WTC11 (cell line): ENCODE data around the gene MYBPHL. TPM values are rescaled to one million over a fixed set of nuclear protein-coding genes. Genes with fewer than 3 reads are reported as not detected.

Experiments
- ATAC-seq: fragments of 200-7000 bp; cut with Tn5 transposase; 2 replicates; pipeline ENCODE4 v1.10.0; 2021; ENCODE audit warnings: mild to moderate bottlenecking, moderate library complexity
- CTCF ChIA-PET: fragments of 300-600 bp; sonication (Branson Sonifier 250); formaldehyde crosslinking; loops from one replicate; lab custom pipeline; 2021; ENCODE audit warnings: antibody characterized with exemption; lab: Charles Lee
- POLR2A ChIA-PET: fragments of 350-600 bp; sonication (Branson Sonifier 250); formaldehyde crosslinking; loops from one replicate; lab custom pipeline; 2021; ENCODE audit warnings: antibody characterized with exemption; lab: Charles Lee
- DNase-seq: peaks from one replicate; pipeline ENCODE4 v3.0.0; 2021; ENCODE audit warnings: low spot score
- H3K27ac Mint-ChIP-seq: 2 replicates; pipeline ENCODE4 v1.8.0; 2021; ENCODE audit warnings: mixed read lengths
- H3K27me3 Mint-ChIP-seq: 2 replicates; pipeline ENCODE4 v1.8.0; 2021; ENCODE audit warnings: low read depth, mild to moderate bottlenecking, moderate library complexity, mixed read lengths
- H3K36me3 Mint-ChIP-seq: 2 replicates; pipeline ENCODE4 v1.8.0; 2021; ENCODE audit warnings: mixed read lengths
- H3K4me1 Mint-ChIP-seq: 2 replicates; pipeline ENCODE4 v1.8.0; 2022; ENCODE audit warnings: mixed read lengths
- H3K4me3 Mint-ChIP-seq: 2 replicates; pipeline ENCODE4 v1.8.0; 2021; ENCODE audit warnings: mild to moderate bottlenecking, moderate library complexity, mixed read lengths
- H3K9me3 Mint-ChIP-seq: 2 replicates; pipeline ENCODE4 v1.8.0; 2021; ENCODE audit warnings: mixed read lengths
- ARID4B ChIP-seq: sonication (generic); formaldehyde crosslinking; IDR thresholded peaks from 2 replicates; pipeline ENCODE4 v1.8.0; 2023; ENCODE audit warnings: missing genetic modification reagents, mild to moderate bottlenecking, borderline replicate concordance
- CBFB ChIP-seq: sonication (generic); formaldehyde crosslinking; IDR thresholded peaks from 2 replicates; pipeline ENCODE4 v1.8.1; 2022; ENCODE audit warnings: mild to moderate bottlenecking, low read depth, missing genetic modification reagents
- CREM ChIP-seq: sonication (generic); formaldehyde crosslinking; IDR thresholded peaks from 2 replicates; pipeline ENCODE4 v1.8.1; 2022; ENCODE audit warnings: mild to moderate bottlenecking, missing genetic modification reagents, moderate library complexity
- E2F1 ChIP-seq: sonication (generic); formaldehyde crosslinking; IDR thresholded peaks from 2 replicates; pipeline ENCODE4 v1.8.0; 2022; ENCODE audit warnings: mild to moderate bottlenecking, missing genetic modification reagents
- ELF4 ChIP-seq: sonication (generic); formaldehyde crosslinking; IDR thresholded peaks from 2 replicates; pipeline ENCODE4 v1.8.1; 2022; ENCODE audit warnings: low read depth, mild to moderate bottlenecking, moderate library complexity, missing genetic modification reagents
- ESRRA ChIP-seq: sonication (generic); formaldehyde crosslinking; IDR thresholded peaks from 2 replicates; pipeline ENCODE4 v1.8.1; 2022; ENCODE audit warnings: mild to moderate bottlenecking, missing genetic modification reagents, borderline replicate concordance
- ETV6 ChIP-seq: sonication (generic); formaldehyde crosslinking; IDR thresholded peaks from 2 replicates; pipeline ENCODE4 v1.8.1; 2022; ENCODE audit warnings: mild to moderate bottlenecking, missing genetic modification reagents
- HMGA2 ChIP-seq: fragments of 250-450 bp; sonication (Bioruptor Pico); IDR thresholded peaks from 2 replicates; pipeline ENCODE4 v1.4.0; 2021; ENCODE audit warnings: mild to moderate bottlenecking, moderate library complexity
- HMGXB4 ChIP-seq: sonication (generic); formaldehyde crosslinking; IDR thresholded peaks from 2 replicates; pipeline ENCODE4 v1.8.1; 2023; ENCODE audit warnings: mild to moderate bottlenecking, moderate library complexity, missing genetic modification reagents
- JAZF1 ChIP-seq: fragments of 250-450 bp; sonication (Bioruptor Pico); IDR thresholded peaks from 2 replicates; pipeline ENCODE4 v1.9.0; 2021; ENCODE audit warnings: moderate library complexity, mild to moderate bottlenecking, inconsistent platforms
- JUN ChIP-seq: sonication (generic); formaldehyde crosslinking; IDR thresholded peaks from 2 replicates; pipeline ENCODE4 v1.8.0; 2023; ENCODE audit warnings: mild to moderate bottlenecking, missing genetic modification reagents
- NR2C2 ChIP-seq: sonication (generic); formaldehyde crosslinking; IDR thresholded peaks from 2 replicates; pipeline ENCODE4 v1.8.0; 2022; ENCODE audit warnings: mild to moderate bottlenecking, missing genetic modification reagents
- OVOL2 ChIP-seq: fragments of 250-450 bp; sonication (Bioruptor Pico); IDR thresholded peaks from 2 replicates; pipeline ENCODE4 v1.9.0; 2021; ENCODE audit warnings: mild to moderate bottlenecking, borderline replicate concordance
- SOX15 ChIP-seq: fragments of 250-450 bp; sonication (Bioruptor Pico); IDR thresholded peaks from 2 replicates; pipeline ENCODE4 v1.9.0; 2021; ENCODE audit warnings: mild to moderate bottlenecking
- TEAD1 ChIP-seq: sonication (generic); formaldehyde crosslinking; IDR thresholded peaks from 2 replicates; pipeline ENCODE4 v1.8.0; 2022; ENCODE audit warnings: mild to moderate bottlenecking, missing genetic modification reagents
- TEAD4 ChIP-seq: sonication (generic); formaldehyde crosslinking; IDR thresholded peaks from 2 replicates; pipeline ENCODE4 v1.8.0; 2022; ENCODE audit warnings: mild to moderate bottlenecking, missing genetic modification reagents
- TP53 ChIP-seq: sonication (generic); formaldehyde crosslinking; IDR thresholded peaks from 2 replicates; pipeline ENCODE4 v1.8.1; 2023; ENCODE audit warnings: mild to moderate bottlenecking, missing genetic modification reagents
- USF2 ChIP-seq: sonication (generic); formaldehyde crosslinking; IDR thresholded peaks from 2 replicates; pipeline ENCODE4 v1.8.1; 2023; ENCODE audit warnings: mild to moderate bottlenecking, missing genetic modification reagents, moderate library complexity
- ZNF121 ChIP-seq: sonication (generic); formaldehyde crosslinking; IDR thresholded peaks from 2 replicates; pipeline ENCODE4 v1.8.0; 2023; ENCODE audit warnings: missing genetic modification reagents
- ZNF138 ChIP-seq: sonication (generic); formaldehyde crosslinking; conservative IDR thresholded peaks from 2 replicates; pipeline ENCODE4 v1.8.1; 2022; ENCODE audit warnings: mild to moderate bottlenecking, moderate library complexity, missing genetic modification reagents
- ZNF263 ChIP-seq: sonication (generic); formaldehyde crosslinking; IDR thresholded peaks from 2 replicates; pipeline ENCODE4 v1.8.1; 2022; ENCODE audit warnings: low read depth, mild to moderate bottlenecking, moderate library complexity, missing genetic modification reagents
- ZNF281 ChIP-seq: sonication (generic); formaldehyde crosslinking; IDR thresholded peaks from 2 replicates; pipeline ENCODE4 v1.8.0; 2023; ENCODE audit warnings: mild to moderate bottlenecking, missing genetic modification reagents
- ZNF317 ChIP-seq: sonication (generic); formaldehyde crosslinking; IDR thresholded peaks from 2 replicates; pipeline ENCODE4 v1.8.1; 2023; ENCODE audit warnings: low read depth, mild to moderate bottlenecking, moderate library complexity, missing genetic modification reagents, borderline replicate concordance
- ZNF416 ChIP-seq: fragments of 250-450 bp; sonication (Bioruptor Pico); IDR thresholded peaks from 2 replicates; pipeline ENCODE4 v1.9.0; 2021; ENCODE audit warnings: mild to moderate bottlenecking, inconsistent platforms
- ZNF423 ChIP-seq: fragments of 250-450 bp; sonication (Bioruptor Pico); IDR thresholded peaks from 2 replicates; pipeline ENCODE4 v2.1.2; 2022; ENCODE audit warnings: mild to moderate bottlenecking, moderate library complexity
- total RNA-seq: library from RNA; stranded (reverse); gene quantifications from 3 replicates; pipeline ENCODE4 v1.2.3, GENCODE V29; 2021

MYBPHL gene
- total RNA-seq, 1 experiment from 2014 or later = 1.2 TPM

- TF ChIP-seq ARID4B (CRISPR knock-in tag) = no peak
Observed at GRCh38 chr1:109264379-109264755, 42.4 kb downstream of the MYBPHL start (continued).

GRCh38 chr1:109263597-109264378 lies 43.0 kb downstream of the MYBPHL start:
- CTCF ChIA-PET = interaction anchor here (0.5 to 2.7 kb wide), 30 partner anchors 9 to 274 kb away, joined by 3 to 35 read pairs (median 4); partner anchors contain the start of genes CELSR2, CYB561D1, MYBPHL and PSMA5
- TF ChIP-seq CREM (CRISPR knock-in tag) = peak; percentile 55; the same call in 1 of the 2 replicates
- TF ChIP-seq ETV6 (CRISPR knock-in tag) = peak; percentile 94
- TF ChIP-seq E2F1 (CRISPR knock-in tag) = peak; percentile 90
- no peak for TF ChIP-seq OVOL2 (CRISPR knock-in tag)
- TF ChIP-seq TEAD1 = peak; percentile 88
- TF ChIP-seq ELF4 (CRISPR knock-in tag) = no peak
- TF ChIP-seq TEAD4 (CRISPR knock-in tag) = 0 out of 2 replicates have a peak, but pooled peaks have one; percentile 49
- TF ChIP-seq HMGA2 (CRISPR knock-in tag) = no peak
- TF ChIP-seq ZNF317 (CRISPR knock-in tag) = no peak
- TF ChIP-seq USF2 (CRISPR knock-in tag) = no peak
- TF ChIP-seq ZNF423 (CRISPR knock-in tag) = no peak
- TF ChIP-seq ZNF263 (CRISPR knock-in tag) = no peak
- TF ChIP-seq JUN (CRISPR knock-in tag) = no peak; the same call in 1 of the 2 replicates
- peak; percentile 99 for TF ChIP-seq HMGXB4 (CRISPR knock-in tag)
- no peak for TF ChIP-seq TP53
- TF ChIP-seq ESRRA (CRISPR knock-in tag) = no peak; the same call in 1 of the 2 replicates
- no peak for TF ChIP-seq SOX15 (CRISPR knock-in tag)
- peak; percentile 83 for TF ChIP-seq ZNF121 (CRISPR knock-in tag)
- TF ChIP-seq ZNF416 (CRISPR knock-in tag) = no peak
- TF ChIP-seq CBFB = no peak
- peak; percentile 86 for TF ChIP-seq ZNF281
- TF ChIP-seq ZNF138 (CRISPR knock-in tag) = no peak
- TF ChIP-seq JAZF1 (CRISPR knock-in tag) = no peak
- TF ChIP-seq NR2C2 (CRISPR knock-in tag) = peak; percentile 64

More at GRCh38 chr1:109263597-109264378, 43.0 kb downstream of the MYBPHL start:
- H3K27ac Mint-ChIP-seq = no peak overlapping the region
- H3K4me1 Mint-ChIP-seq = peaks cover 21% of the 10 kb centered on the region
- H3K4me3 Mint-ChIP-seq = no peak overlapping the region
- H3K36me3 Mint-ChIP-seq = peaks cover 3% of the 10 kb centered on the region; the same call in 1 of the 2 replicates
- POLR2A ChIA-PET = interaction anchor here (0.6 to 1.0 kb wide), 2 partner anchors 22 to 63 kb away, joined by 3 read pairs; no protein-coding TSS in a partner anchor
- ATAC-seq = peak; percentile 93
- no peaks in the 10 kb centered on the region for H3K27me3 Mint-ChIP-seq
- no peaks in the 10 kb centered on the region for H3K9me3 Mint-ChIP-seq
- DNase-seq = peak; percentile 96
